ENCODE data around the gene NRP1. TPM values are rescaled to one million over a fixed set of nuclear protein-coding genes. Genes with fewer than 3 reads are reported as not detected.
A peak's percentile ranks its signal among the peaks of the same experiment; 100 is the strongest.

NRP1 gene
- total RNA-seq, 2 donors from 2014 or later: 23.0 to 37.1 TPM

- intact Hi-C loops (cut with DNase I): loop anchor here (10.0 kb wide), 3 partner anchors 159 to 769 kb away; no protein-coding TSS in a partner anchor
- no peaks in the 10 kb centered on the region for H3K36me3 ChIP-seq
- under 1% methylated on average over 52 of the region's 52 CpGs for WGBS
- peak; percentile 31 for DNase-seq (ENCODE audit: low spot score)
- peak overlapping the region; percentile 77 to 82 for H3K27ac ChIP-seq
- TF ChIP-seq CTCF (IDR thresholded peaks at IDR 0.05) (no peak), POLR2AphosphoS5 (IDR thresholded peaks at IDR 0.05) (peak; percentile 3)
- no peaks in the 10 kb centered on the region for H3K27me3 ChIP-seq (replicated peaks; ENCODE audit: insufficient read depth)
- H3K4me1 ChIP-seq (replicated peaks): no peaks in the 10 kb centered on the region
- peak overlapping the region; percentile 60 to 62 for H3K4me3 ChIP-seq
- no peaks in the 10 kb centered on the region for H3K9me3 ChIP-seq
Measured at GRCh38 chr10:33335801-33336581, 1.5 kb upstream of the NRP1 start.

GRCh38 chr10:33335551-33335800, 1.0 kb upstream of the NRP1 start:
- intact Hi-C loops (cut with DNase I): loop anchor here (10.0 kb wide), 3 partner anchors 159 to 769 kb away; no protein-coding TSS in a partner anchor
- Histone ChIP-seq H3K36me3 (no peaks in the 10 kb centered on the region), H3K9me3 (no peaks in the 10 kb centered on the region), H3K27ac (peak overlapping the region; percentile 77 to 82), H3K4me3 (peak overlapping the region; percentile 60 to 62), H3K4me1 (replicated peaks) (no peaks in the 10 kb centered on the region), H3K27me3 (replicated peaks; ENCODE audit: insufficient read depth) (no peaks in the 10 kb centered on the region)
- TF ChIP-seq POLR2AphosphoS5 (IDR thresholded peaks at IDR 0.05): no peak
- TF ChIP-seq CTCF (IDR thresholded peaks at IDR 0.05): no peak
- no peak for TF ChIP-seq POLR2A (IDR thresholded peaks at IDR 0.05)
- WGBS: under 1% methylated on average over 21 of the region's 21 CpGs
- no peak for DNase-seq (ENCODE audit: low spot score)

- DNase-seq (ENCODE audit: low spot score): peak; percentile 70
- H3K36me3 ChIP-seq: no peaks in the 10 kb centered on the region
- no peaks in the 10 kb centered on the region for H3K27me3 ChIP-seq (replicated peaks; ENCODE audit: insufficient read depth)
- TF ChIP-seq POLR2AphosphoS5 (IDR thresholded peaks at IDR 0.05) (no peak), CTCF (IDR thresholded peaks at IDR 0.05) (peak; percentile 50 to 80 (median 61))
- no peaks in the 10 kb centered on the region for H3K9me3 ChIP-seq
- H3K4me1 ChIP-seq (replicated peaks): no peaks in the 10 kb centered on the region
- WGBS: under 1% methylated on average over 56 of the region's 68 CpGs
- H3K27ac ChIP-seq: peak overlapping the region; percentile 77 to 82
- peak overlapping the region; percentile 60 to 62 for H3K4me3 ChIP-seq
- intact Hi-C loops (cut with DNase I): loop anchor here (5.0 to 10.0 kb wide), 4 partner anchors 143 to 770 kb away; no protein-coding TSS in a partner anchor
Measured at GRCh38 chr10:33334805-33335550, 511 bp upstream of the NRP1 start.

- intact Hi-C loops (cut with DNase I): loop anchor here (5.0 to 10.0 kb wide), 4 partner anchors 141 to 771 kb away; no protein-coding TSS in a partner anchor
- Histone ChIP-seq H3K9me3 (no peaks in the 10 kb centered on the region), H3K4me1 (replicated peaks) (no peaks in the 10 kb centered on the region), H3K36me3 (no peaks in the 10 kb centered on the region), H3K27me3 (replicated peaks; ENCODE audit: insufficient read depth) (no peaks in the 10 kb centered on the region), H3K27ac (peak overlapping the region; percentile 77 to 82), H3K4me3 (peak overlapping the region; percentile 60 to 62)
- no peak for TF ChIP-seq POLR2A (IDR thresholded peaks at IDR 0.05)
- no peak for TF ChIP-seq POLR2AphosphoS5 (IDR thresholded peaks at IDR 0.05)
- no peak for TF ChIP-seq CTCF (IDR thresholded peaks at IDR 0.05)
- peak; percentile 14 for DNase-seq (ENCODE audit: low spot score)
- 6% methylated on average over 7 of the region's 7 CpGs for WGBS
Measured at GRCh38 chr10:33333260-33334101, 986 bp downstream of the NRP1 start.
